HepG2 (cell line): Measurements from ENCODE around the gene TMEM80. TPM values are rescaled to one million over a fixed set of nuclear protein-coding genes. Genes with fewer than 3 reads are reported as not detected.

Experiments used
- ATAC-seq: fragments of 200-7000 bp; cut with Tn5 transposase; 3 replicates; pipeline ENCODE4 v1.9.1; 2020; ENCODE audit warnings: mild to moderate bottlenecking, moderate library complexity
- BruUV-seq: library from RNA; stranded (reverse); fragments of 400-500 nt; replicated peaks from 2 replicates; lab custom pipeline; 2021; lab: Mats Ljungman, UMichigan
- CTCF ChIA-PET: fragments of 300-600 bp; formaldehyde crosslinking; extraction: SDS; loops from one replicate; lab custom pipeline; 2021; ENCODE audit warnings: low total read pairs, inconsistent platforms, low intra/inter-chr PET ratio; lab: Yijun Ruan, JAX
- POLR2A ChIA-PET: fragments of 350-600 bp; sonication (Branson Sonifier 250); formaldehyde crosslinking; loops from one replicate; lab custom pipeline; 2020; ENCODE audit warnings: antibody characterized with exemption, inconsistent platforms; lab: Yijun Ruan, JAX
- DNase-seq: peaks from one replicate; pipeline ENCODE4 v3.0.0-alpha.2; 2015; ENCODE audit warnings: low spot score
- FAIRE-seq: peaks from 3 replicates; lab custom pipeline; 2011; peaks lifted over from hg19 to GRCh38; lab: Jason Lieb, UNC
- H2AFZ ChIP-seq: one replicate; pipeline ENCODE4 v1.6.1; 2011; ENCODE audit warnings: low read length, inconsistent platforms
- H3K27ac ChIP-seq: fragments of 300-600 bp; 3 replicates; pipeline ENCODE4 v1.8.0; 2011; ENCODE audit warnings: mixed run types, mild to moderate bottlenecking, mixed read lengths, low read length, inconsistent platforms; ENCODE audit not compliant: insufficient read depth; ENCODE audit errors: extremely low read length
- H3K27me3 ChIP-seq, 2 experiments: fragments of 200-600 bp in 1 of 2; 2 replicates in 1 of 2; 3 replicates in 1 of 2; pipeline versions ENCODE4 v1.6.0 to v1.8.0; 2011; ENCODE audit warnings: low read length in 2 of 2, mild to moderate bottlenecking in 2 of 2, moderate library complexity in 2 of 2, inconsistent platforms in 1 of 2; ENCODE audit not compliant: insufficient read depth in 2 of 2, control insufficient read depth in 1 of 2
- H3K36me3 ChIP-seq, 2 experiments: fragments of 200-600 bp in 1 of 2; replicated peaks in 1 of 2; 2 replicates in 1 of 2; 3 replicates in 1 of 2; pipeline versions ENCODE4 v1.5.1 to v1.8.0; 2011; ENCODE audit warnings: low read length in 2 of 2, inconsistent platforms in 1 of 2; ENCODE audit not compliant: insufficient read depth in 2 of 2, control insufficient read depth in 1 of 2
- H3K4me1 ChIP-seq: 2 replicates; pipeline ENCODE4 v1.5.1; 2012; ENCODE audit warnings: low read length, inconsistent platforms; ENCODE audit not compliant: insufficient read depth
- H3K4me2 ChIP-seq: 2 replicates; pipeline ENCODE4 v1.6.0; 2011; ENCODE audit warnings: low read depth, low read length, inconsistent platforms
- H3K4me3 ChIP-seq, 3 experiments: fragments of 200-600 bp in 1 of 3; sonication (generic), shearing (Covaris generic) in 1 of 3; replicated peaks in 1 of 3; 2 replicates each; pipeline ENCODE4 v1.5.1; 2011 to 2016; ENCODE audit warnings: low read length in 3 of 3, inconsistent platforms in 2 of 3, low read depth in 2 of 3, mild to moderate bottlenecking in 2 of 3, control low read depth in 1 of 3, mixed read lengths in 1 of 3; ENCODE audit not compliant: insufficient read depth in 1 of 3
- H3K79me2 ChIP-seq: one replicate; pipeline ENCODE4 v1.6.1; 2011; ENCODE audit warnings: low read length, inconsistent platforms; ENCODE audit not compliant: insufficient read depth
- H3K9ac ChIP-seq: 2 replicates; pipeline ENCODE4 v1.6.0; 2011; ENCODE audit warnings: mild to moderate bottlenecking, low read depth, low read length, inconsistent platforms; ENCODE audit not compliant: insufficient read depth
- H3K9me3 ChIP-seq: 2 replicates; pipeline ENCODE4 v1.5.1; 2012; ENCODE audit warnings: mild to moderate bottlenecking, low read length
- H4K20me1 ChIP-seq: 2 replicates; pipeline ENCODE4 v1.6.0; 2011; ENCODE audit warnings: inconsistent platforms, mild to moderate bottlenecking, low read length, moderate library complexity; ENCODE audit not compliant: insufficient read depth
- AGO2 ChIP-seq: fragments of 200-400 bp; formaldehyde crosslinking; optimal IDR thresholded peaks from 2 replicates; pipeline ENCODE3; 2017; ENCODE audit warnings: mild to moderate bottlenecking, low read depth, low read length, moderate library complexity
- EP300 ChIP-seq, 3 experiments: sonication (generic) in 1 of 3; formaldehyde crosslinking in 1 of 3; IDR thresholded peaks; 2 replicates each; pipeline versions ENCODE4 v1.5.1 to v1.6.1; 2011 to 2020; ENCODE audit warnings: low read depth in 2 of 3, low read length in 2 of 3, borderline replicate concordance in 1 of 3, improper control_type of control experiment in 1 of 3, mild to moderate bottlenecking in 1 of 3, missing genetic modification reagents in 1 of 3, moderate library complexity in 1 of 3
- FOXP1 ChIP-seq, 2 experiments: fragments of 450-650 bp in 1 of 2; IDR thresholded peaks; 2 replicates each; pipeline ENCODE4 v1.6.1; 2017 to 2018; ENCODE audit warnings: antibody characterized with exemption in 1 of 2
- HOXD1 ChIP-seq: sonication (generic); formaldehyde crosslinking; IDR thresholded peaks from 2 replicates; pipeline ENCODE4 v1.5.0; 2020; ENCODE audit warnings: missing genetic modification reagents
- MAF1 ChIP-seq: sonication (generic); formaldehyde crosslinking; IDR thresholded peaks from 2 replicates; pipeline ENCODE4 v1.5.0; 2020; ENCODE audit warnings: missing genetic modification reagents, borderline replicate concordance
- PITX1 ChIP-seq: sonication (generic); formaldehyde crosslinking; IDR thresholded peaks from 2 replicates; pipeline ENCODE4 v1.5.1; 2020; ENCODE audit warnings: mild to moderate bottlenecking, missing genetic modification reagents
- SALL2 ChIP-seq: sonication (generic); formaldehyde crosslinking; IDR thresholded peaks from 2 replicates; pipeline ENCODE4 v1.8.1; 2023; ENCODE audit warnings: mild to moderate bottlenecking, missing genetic modification reagents, inconsistent platforms
- SOX5 ChIP-seq: IDR thresholded peaks from 2 replicates; pipeline ENCODE4 v1.6.1; 2016; ENCODE audit warnings: borderline replicate concordance
- ZNF614 ChIP-seq: IDR thresholded peaks from 2 replicates; pipeline ENCODE4 v1.6.1; 2018; ENCODE audit warnings: missing biosample characterization, missing genetic modification reagents, inconsistent platforms, borderline replicate concordance
- ZNF737 ChIP-seq: sonication (generic); formaldehyde crosslinking; IDR thresholded peaks from 2 replicates; pipeline ENCODE4 v1.5.0; 2020; ENCODE audit warnings: missing genetic modification reagents, mild to moderate bottlenecking, borderline replicate concordance
- ZSCAN20 ChIP-seq: sonication (generic); formaldehyde crosslinking; IDR thresholded peaks from 2 replicates; pipeline ENCODE4 v1.4.0; 2020; ENCODE audit warnings: missing genetic modification reagents, mild to moderate bottlenecking, borderline replicate concordance
- ZSCAN25 ChIP-seq: sonication (generic); formaldehyde crosslinking; IDR thresholded peaks from 2 replicates; pipeline ENCODE4 v1.8.0; 2022; ENCODE audit warnings: mild to moderate bottlenecking, missing genetic modification reagents
- WGBS: methylation state at CpG from one replicate; pipeline ENCODE4 v1.1.6; 2017; ENCODE audit warnings: low lambda C conversion rate; 5-methylcytosine and 5-hydroxymethylcytosine counted together
- in situ Hi-C: cut with HindIII; loops from 2 replicates; pipeline ENCODE4 v1.10.0; 2017; ENCODE audit warnings: low pct_unique_long_range_greater_than_20kb; ENCODE audit not compliant: extremely low pct_ligation_motif_present
- intact Hi-C: fragments of 100-400 bp; cut with micrococcal nuclease; formaldehyde crosslinking; loops from one replicate; pipeline ENCODE4 v1.10.0; 2022; ENCODE audit not compliant: unreplicated experiment
- polyA plus RNA-seq, 8 experiments: library from polyadenylated mRNA; depleted of rRNA in 3 of 8; stranded (reverse) in 7 of 8; unstranded in 1 of 8; fragments of >200 nt; fragmentation: Illumina TruSeq in 4 of 8; extraction: Trizol in 4 of 8; gene quantifications; 2 replicates each; pipeline versions ENCODE4 v1.2.1 to v1.2.3, GENCODE V29; 2011 to 2016; ENCODE audit warnings: low read depth in 4 of 8, missing spikeins in 1 of 8, mixed read lengths in 1 of 8; ENCODE audit not compliant: insufficient read depth in 1 of 8
- total RNA-seq, 5 experiments: library from RNA; depleted of rRNA; stranded (reverse); fragments of >200 nt; fragmentation: Illumina TruSeq; extraction: Trizol; gene quantifications; 2 replicates each; pipeline ENCODE4 v1.2.3, GENCODE V29; 2016; ENCODE audit warnings: low read depth in 1 of 5
- TF ChIP-seq, protein P1 (sequence below): sonication (generic); formaldehyde crosslinking; IDR thresholded peaks from 2 replicates; pipeline ENCODE4 v1.8.1; 2023; ENCODE audit warnings: mild to moderate bottlenecking, missing genetic modification reagents
- TF ChIP-seq, protein P2 (sequence below): sonication (generic); formaldehyde crosslinking; IDR thresholded peaks from 2 replicates; pipeline ENCODE4 v1.9.0; 2021; ENCODE audit warnings: mild to moderate bottlenecking, missing genetic modification reagents

The TMEM80 gene
- total and polyA plus RNA-seq, 2 of the 13 experiments (the other 11 are each of a cell fraction or from before 2014, with no cell fraction given): 5.6 to 17.1 TPM

DNA sequence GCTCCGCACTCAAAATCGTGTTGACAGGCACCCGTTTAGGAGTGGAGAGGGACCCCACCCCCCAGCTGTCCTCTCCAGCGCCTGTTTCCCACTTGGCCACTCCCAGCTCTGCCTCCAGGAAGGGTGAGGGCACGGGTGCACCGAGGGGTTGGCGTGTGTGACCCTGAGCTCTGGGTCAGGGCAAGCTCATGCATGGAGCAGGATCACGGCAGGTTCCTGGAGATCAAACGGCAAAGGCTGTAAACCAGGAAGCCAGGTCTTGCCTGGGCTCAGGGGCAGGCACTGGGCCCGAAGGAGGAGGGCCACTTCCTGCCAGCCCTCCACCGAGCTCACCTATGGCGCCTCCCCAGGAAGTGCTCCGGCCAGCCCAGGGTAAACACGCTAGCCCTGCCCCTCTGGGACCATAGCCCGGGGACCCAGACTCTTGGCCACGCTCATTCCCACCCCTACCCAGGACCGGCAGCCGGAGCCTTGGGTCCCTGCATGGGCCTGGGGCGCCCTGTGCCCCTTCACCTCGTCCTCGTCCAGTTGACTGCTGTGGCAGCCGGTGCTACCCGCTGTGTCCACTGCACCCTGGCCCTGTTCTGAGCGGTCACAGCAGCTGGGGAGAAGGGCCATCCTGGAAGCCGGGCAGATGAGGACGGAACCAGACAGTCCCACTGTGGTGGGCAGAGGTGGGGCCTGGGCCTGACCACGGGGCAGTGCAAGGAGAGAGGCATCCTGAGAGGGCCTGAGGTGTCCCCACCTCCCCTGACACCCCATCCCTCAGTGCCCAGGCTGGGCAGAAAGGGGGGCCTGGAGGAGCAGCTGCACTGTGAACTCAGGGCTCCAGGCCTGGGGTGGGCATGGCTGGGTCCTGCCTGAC lies 9.4 kb downstream of the TMEM80 start:
- ChIA-PET CTCF (no interaction called here), POLR2A (interaction anchor here (0.6 to 7.9 kb wide), 20 partner anchors 8 to 257 kb away, joined by 3 to 203 read pairs (median 6); partner anchors contain the start of genes DEAF1, GATD1, LMNTD2 and PHRF1)
- peak overlapping the region; percentile 92 for H3K9ac ChIP-seq
- no peaks in the 10 kb centered on the region; a peak in 1 of 5 replicates for H3K27me3 ChIP-seq
- H3K4me2 ChIP-seq: peak overlapping the region; percentile 82
- DNase-seq: peak; percentile 93
- peak overlapping the region; percentile 96 for H3K27ac ChIP-seq
- intact Hi-C loops: loop anchor here (2.0 to 10.0 kb wide), 2 partner anchors 50 to 72 kb away; partner anchors contain the start of gene GATD1
- H3K4me1 ChIP-seq: peaks cover 68% of the 10 kb centered on the region
- H3K79me2 ChIP-seq: peaks cover 34% of the 10 kb centered on the region
- in situ Hi-C loops: no loop called here
- peak overlapping the region; percentile 94 to 97 (median 96) for H3K4me3 ChIP-seq
- BruUV-seq: no TSS peak
- FAIRE-seq: peak; percentile 92
- WGBS: 7% methylated on average over 8 of the region's 27 CpGs
- H3K36me3 ChIP-seq: peaks cover 2 to 8% of the 10 kb centered on the region in 2 experiments; a peak in 4 of 5 replicates
- ATAC-seq: peak; percentile 81
- no peak overlapping the region for H2AFZ ChIP-seq
- H4K20me1 ChIP-seq: 0 out of 2 replicates have a peak, but pooled peaks cover 4% of the 10 kb centered on the region
- no peaks in the 10 kb centered on the region for H3K9me3 ChIP-seq
- TF ChIP-seq HOXD1 (CRISPR knock-in tag): peak; percentile 95
- peak; percentile 92 for TF ChIP-seq ZNF614
- TF ChIP-seq ZSCAN20 (CRISPR knock-in tag): peak; percentile 71; the same call in 1 of the 2 replicates
- peak; percentile 86 for TF ChIP-seq PITX1 (CRISPR knock-in tag)
- no peak for TF ChIP-seq FOXP1 (IDR thresholded peaks at IDR 0.05)
- peak; percentile 68 for TF ChIP-seq FOXP1 (CRISPR knock-in tag; IDR thresholded peaks at IDR 0.05)
- TF ChIP-seq, protein P1, sequence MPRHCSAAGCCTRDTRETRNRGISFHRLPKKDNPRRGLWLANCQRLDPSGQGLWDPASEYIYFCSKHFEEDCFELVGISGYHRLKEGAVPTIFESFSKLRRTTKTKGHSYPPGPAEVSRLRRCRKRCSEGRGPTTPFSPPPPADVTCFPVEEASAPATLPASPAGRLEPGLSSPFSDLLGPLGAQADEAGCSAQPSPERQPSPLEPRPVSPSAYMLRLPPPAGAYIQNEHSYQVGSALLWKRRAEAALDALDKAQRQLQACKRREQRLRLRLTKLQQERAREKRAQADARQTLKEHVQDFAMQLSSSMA: peak; percentile 91; the same call in 1 of the 2 replicates
- peak; percentile 88 for TF ChIP-seq SALL2 (CRISPR knock-in tag)
- peak in 1 of 2 experiments; percentile 50; a peak in 2 of 4 replicates for TF ChIP-seq EP300 (IDR thresholded peaks at IDR 0.05; ENCODE audit: low read depth in 2 of 2, low read length in 2 of 2)
- TF ChIP-seq EP300 (CRISPR knock-in tag; IDR thresholded peaks at IDR 0.05; ENCODE audit: borderline replicate concordance): 0 out of 2 replicates have a peak, but pooled peaks have one; percentile 49
- TF ChIP-seq SOX5: peak; percentile 84
- TF ChIP-seq, protein P2, sequence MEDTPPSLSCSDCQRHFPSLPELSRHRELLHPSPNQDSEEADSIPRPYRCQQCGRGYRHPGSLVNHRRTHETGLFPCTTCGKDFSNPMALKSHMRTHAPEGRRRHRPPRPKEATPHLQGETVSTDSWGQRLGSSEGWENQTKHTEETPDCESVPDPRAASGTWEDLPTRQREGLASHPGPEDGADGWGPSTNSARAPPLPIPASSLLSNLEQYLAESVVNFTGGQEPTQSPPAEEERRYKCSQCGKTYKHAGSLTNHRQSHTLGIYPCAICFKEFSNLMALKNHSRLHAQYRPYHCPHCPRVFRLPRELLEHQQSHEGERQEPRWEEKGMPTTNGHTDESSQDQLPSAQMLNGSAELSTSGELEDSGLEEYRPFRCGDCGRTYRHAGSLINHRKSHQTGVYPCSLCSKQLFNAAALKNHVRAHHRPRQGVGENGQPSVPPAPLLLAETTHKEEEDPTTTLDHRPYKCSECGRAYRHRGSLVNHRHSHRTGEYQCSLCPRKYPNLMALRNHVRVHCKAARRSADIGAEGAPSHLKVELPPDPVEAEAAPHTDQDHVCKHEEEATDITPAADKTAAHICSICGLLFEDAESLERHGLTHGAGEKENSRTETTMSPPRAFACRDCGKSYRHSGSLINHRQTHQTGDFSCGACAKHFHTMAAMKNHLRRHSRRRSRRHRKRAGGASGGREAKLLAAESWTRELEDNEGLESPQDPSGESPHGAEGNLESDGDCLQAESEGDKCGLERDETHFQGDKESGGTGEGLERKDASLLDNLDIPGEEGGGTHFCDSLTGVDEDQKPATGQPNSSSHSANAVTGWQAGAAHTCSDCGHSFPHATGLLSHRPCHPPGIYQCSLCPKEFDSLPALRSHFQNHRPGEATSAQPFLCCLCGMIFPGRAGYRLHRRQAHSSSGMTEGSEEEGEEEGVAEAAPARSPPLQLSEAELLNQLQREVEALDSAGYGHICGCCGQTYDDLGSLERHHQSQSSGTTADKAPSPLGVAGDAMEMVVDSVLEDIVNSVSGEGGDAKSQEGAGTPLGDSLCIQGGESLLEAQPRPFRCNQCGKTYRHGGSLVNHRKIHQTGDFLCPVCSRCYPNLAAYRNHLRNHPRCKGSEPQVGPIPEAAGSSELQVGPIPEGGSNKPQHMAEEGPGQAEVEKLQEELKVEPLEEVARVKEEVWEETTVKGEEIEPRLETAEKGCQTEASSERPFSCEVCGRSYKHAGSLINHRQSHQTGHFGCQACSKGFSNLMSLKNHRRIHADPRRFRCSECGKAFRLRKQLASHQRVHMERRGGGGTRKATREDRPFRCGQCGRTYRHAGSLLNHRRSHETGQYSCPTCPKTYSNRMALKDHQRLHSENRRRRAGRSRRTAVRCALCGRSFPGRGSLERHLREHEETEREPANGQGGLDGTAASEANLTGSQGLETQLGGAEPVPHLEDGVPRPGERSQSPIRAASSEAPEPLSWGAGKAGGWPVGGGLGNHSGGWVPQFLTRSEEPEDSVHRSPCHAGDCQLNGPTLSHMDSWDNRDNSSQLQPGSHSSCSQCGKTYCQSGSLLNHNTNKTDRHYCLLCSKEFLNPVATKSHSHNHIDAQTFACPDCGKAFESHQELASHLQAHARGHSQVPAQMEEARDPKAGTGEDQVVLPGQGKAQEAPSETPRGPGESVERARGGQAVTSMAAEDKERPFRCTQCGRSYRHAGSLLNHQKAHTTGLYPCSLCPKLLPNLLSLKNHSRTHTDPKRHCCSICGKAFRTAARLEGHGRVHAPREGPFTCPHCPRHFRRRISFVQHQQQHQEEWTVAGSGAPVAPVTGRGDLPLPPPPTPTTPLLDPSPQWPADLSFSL (CRISPR knock-in tag): peak; percentile 60; the same call in 1 of the 2 replicates
- peak; percentile 96 for TF ChIP-seq ZSCAN25 (CRISPR knock-in tag)
- TF ChIP-seq AGO2: peak; percentile 99
- peak; percentile 90; the same call in 1 of the 2 replicates for TF ChIP-seq MAF1 (CRISPR knock-in tag)
- TF ChIP-seq ZNF737: no peak
